Measurements from ENCODE around the gene SIN3B.

GRCh38 chr19:16862826-16863415 lies 33.7 kb downstream of the SIN3B start:
- TF ChIP-seq CTCF (IDR thresholded peaks at IDR 0.05; ENCODE audit: low read length) = no peak
- TF ChIP-seq EZH2phosphoT487 (IDR thresholded peaks at IDR 0.05; ENCODE audit: low read length) = no peak
